ENCODE data around the gene DPP3. TPM values are rescaled to one million over a fixed set of nuclear protein-coding genes. Genes with fewer than 3 reads are reported as not detected.

Gene DPP3
- total RNA-seq, 4 donors from 2014 or later: 32.8 to 116 (median 53.4) TPM

GRCh38 chr11:66523611-66524010 lies 43.4 kb downstream of the DPP3 start:
- WGBS, 2 donors (ENCODE audit: low coverage in 1 of 2): 91% methylated on average over 11 of the region's 11 CpGs; no CpG with 5 or more reads in 1 of the 2 donors
- no peak overlapping the region for H3K4me3 ChIP-seq
- H3K27ac ChIP-seq: no peak overlapping the region
- H3K4me1 ChIP-seq: no peaks in the 10 kb centered on the region
- peaks cover 0 to 31% (median 12%) of the 10 kb centered on the region in 4 donors for H3K36me3 ChIP-seq
- H3K9me3 ChIP-seq: no peaks in the 10 kb centered on the region
- no peak for DNase-seq
- TF ChIP-seq EP300 (IDR thresholded peaks at IDR 0.05; ENCODE audit: low read depth): no peak
- TF ChIP-seq CTCF (IDR thresholded peaks at IDR 0.05): no peak
- no peak for TF ChIP-seq POLR2A (IDR thresholded peaks at IDR 0.05)
- no peak for TF ChIP-seq POLR2AphosphoS5 (IDR thresholded peaks at IDR 0.05)
- no peaks in the 10 kb centered on the region for H3K27me3 ChIP-seq
- in situ Hi-C loops (cut with MboI; ENCODE audit: low pct_ligation_motif_present in 1 of 4, low pct_unique_long_range_greater_than_20kb in 1 of 4, low sequenced_read_pairs in 3 of 4) (no loop called here), intact Hi-C loops (cut with DNase I; ENCODE audit: low total_unique reads) (no loop called here)

- no peak for DNase-seq
- in situ Hi-C loops (cut with MboI; ENCODE audit: low pct_ligation_motif_present in 1 of 4, low pct_unique_long_range_greater_than_20kb in 1 of 4, low sequenced_read_pairs in 3 of 4): no loop called here
- intact Hi-C loops (cut with DNase I; ENCODE audit: low total_unique reads): no loop called here
- H3K4me1 ChIP-seq: no peaks in the 10 kb centered on the region
- no peaks in the 10 kb centered on the region for H3K9me3 ChIP-seq
- H3K27me3 ChIP-seq: no peaks in the 10 kb centered on the region
- H3K27ac ChIP-seq: no peak overlapping the region
- no peak overlapping the region for H3K4me3 ChIP-seq
- TF ChIP-seq CTCF (IDR thresholded peaks at IDR 0.05) (no peak), POLR2AphosphoS5 (IDR thresholded peaks at IDR 0.05) (no peak), POLR2A (IDR thresholded peaks at IDR 0.05) (no peak), EP300 (IDR thresholded peaks at IDR 0.05; ENCODE audit: low read depth) (no peak)
- WGBS, 2 donors (ENCODE audit: low coverage in 1 of 2): 54 to 90% methylated on average over 3 to 10 of the region's 10 CpGs
- peaks cover 0 to 25% (median 12%) of the 10 kb centered on the region in 4 donors for H3K36me3 ChIP-seq
These were observed 44.2 kb downstream of the DPP3 start for GRCh38 chr11:66524304-66525040.

- intact Hi-C loops (cut with DNase I; ENCODE audit: low total_unique reads): no loop called here
These were observed 48.8 kb downstream of the DPP3 start for GRCh38 chr11:66529069-66529468.

GRCh38 chr11:66529655-66530054 lies 49.4 kb downstream of the DPP3 start:
- TF ChIP-seq POLR2A (IDR thresholded peaks at IDR 0.05) (no peak), POLR2AphosphoS5 (IDR thresholded peaks at IDR 0.05) (no peak), EP300 (IDR thresholded peaks at IDR 0.05; ENCODE audit: low read depth) (no peak), CTCF (IDR thresholded peaks at IDR 0.05) (no peak)
- no peaks in the 10 kb centered on the region for H3K9me3 ChIP-seq
- H3K36me3 ChIP-seq: peaks cover 0 to 5% (median 0%) of the 10 kb centered on the region in 4 donors
- H3K4me3 ChIP-seq: no peak overlapping the region
- WGBS, 2 donors (ENCODE audit: low coverage in 1 of 2): 91% methylated on average over 13 of the region's 13 CpGs; no CpG with 5 or more reads in 1 of the 2 donors
- H3K4me1 ChIP-seq: no peaks in the 10 kb centered on the region
- H3K27me3 ChIP-seq: no peaks in the 10 kb centered on the region
- DNase-seq: no peak
- intact Hi-C loops (cut with DNase I; ENCODE audit: low total_unique reads) (no loop called here), in situ Hi-C loops (cut with MboI; ENCODE audit: low pct_ligation_motif_present in 1 of 4, low pct_unique_long_range_greater_than_20kb in 1 of 4, low sequenced_read_pairs in 3 of 4) (no loop called here)
- no peak overlapping the region for H3K27ac ChIP-seq

More at GRCh38 chr11:66529069-66529468, 48.8 kb downstream of the DPP3 start:
- Histone ChIP-seq H3K27ac (no peak overlapping the region), H3K9me3 (no peaks in the 10 kb centered on the region), H3K4me3 (no peak overlapping the region), H3K4me1 (no peaks in the 10 kb centered on the region), H3K27me3 (no peaks in the 10 kb centered on the region), H3K36me3 (peaks cover 0 to 5% (median 0%) of the 10 kb centered on the region in 4 donors)
- in situ Hi-C loops (cut with MboI; ENCODE audit: low pct_ligation_motif_present in 1 of 4, low pct_unique_long_range_greater_than_20kb in 1 of 4, low sequenced_read_pairs in 3 of 4): no loop called here
- DNase-seq: no peak
- TF ChIP-seq CTCF (IDR thresholded peaks at IDR 0.05): no peak
- TF ChIP-seq EP300 (IDR thresholded peaks at IDR 0.05; ENCODE audit: low read depth): no peak
- TF ChIP-seq POLR2AphosphoS5 (IDR thresholded peaks at IDR 0.05): no peak
- no peak for TF ChIP-seq POLR2A (IDR thresholded peaks at IDR 0.05)
- WGBS, 2 donors (ENCODE audit: low coverage in 1 of 2): 80 to 89% methylated on average over 7 to 10 of the region's 10 CpGs

All from transverse colon (tissue), 4 donors.